Measurements from ENCODE around the gene FLII.

The FLII gene

DNA sequence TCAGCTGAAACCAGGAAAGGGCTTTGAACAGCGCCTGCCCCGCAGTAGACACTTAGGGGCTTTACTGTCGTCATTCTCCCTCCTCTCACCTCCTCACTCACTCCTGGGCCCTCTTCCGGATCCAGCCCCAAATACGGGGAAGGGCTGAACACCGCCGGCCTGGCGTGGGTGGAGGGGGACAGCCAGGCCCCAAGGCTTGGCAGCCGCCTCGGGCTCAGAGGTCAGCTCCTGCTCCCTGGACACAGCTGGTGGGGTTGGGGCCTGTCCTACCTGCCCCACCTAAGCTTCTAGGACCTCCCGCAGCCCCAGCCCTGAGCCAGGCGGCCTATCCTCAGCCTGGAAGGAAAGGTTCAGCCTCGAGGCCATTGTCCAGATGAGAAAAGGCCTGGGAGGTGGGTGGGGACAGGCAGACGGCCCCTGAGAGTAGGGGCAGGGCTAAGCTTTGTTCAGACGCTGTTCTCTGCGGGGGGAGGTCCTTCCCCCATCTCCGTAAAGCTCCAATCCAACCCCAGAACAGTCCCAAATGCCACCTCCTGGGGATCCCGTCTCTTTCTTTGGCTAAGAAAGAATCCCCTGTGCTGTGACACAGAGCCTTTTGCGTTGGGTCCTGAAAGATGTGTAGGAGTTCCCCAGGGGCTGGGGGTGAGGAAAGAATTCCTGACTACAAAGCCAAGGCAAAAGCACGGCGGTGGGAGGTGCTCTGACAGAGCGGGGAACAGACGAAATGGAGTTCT lies 34.0 kb downstream of the FLII start:
- in situ Hi-C loops (cut with HindIII; ENCODE audit: low sequenced_read_pairs), result no loop called here

DNA sequence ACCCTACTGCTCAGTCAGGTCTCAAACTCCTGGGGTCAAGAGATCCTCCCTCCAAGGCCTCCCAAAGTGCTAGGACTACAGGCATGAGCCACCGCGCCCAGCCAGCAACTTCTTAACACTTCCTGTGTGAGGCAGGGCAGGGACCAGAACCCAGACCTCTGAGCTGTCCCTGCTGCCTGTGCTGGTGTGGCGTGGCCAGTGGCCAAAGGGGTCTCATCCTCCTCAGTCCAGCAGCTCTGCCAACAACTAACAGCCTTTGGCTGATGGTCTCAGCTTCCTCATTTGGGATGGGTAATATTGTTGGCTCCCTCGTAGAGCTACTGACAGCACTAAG lies 34.5 kb downstream of the FLII start:
- in situ Hi-C loops (cut with HindIII; ENCODE audit: low sequenced_read_pairs), result no loop called here

DNA sequence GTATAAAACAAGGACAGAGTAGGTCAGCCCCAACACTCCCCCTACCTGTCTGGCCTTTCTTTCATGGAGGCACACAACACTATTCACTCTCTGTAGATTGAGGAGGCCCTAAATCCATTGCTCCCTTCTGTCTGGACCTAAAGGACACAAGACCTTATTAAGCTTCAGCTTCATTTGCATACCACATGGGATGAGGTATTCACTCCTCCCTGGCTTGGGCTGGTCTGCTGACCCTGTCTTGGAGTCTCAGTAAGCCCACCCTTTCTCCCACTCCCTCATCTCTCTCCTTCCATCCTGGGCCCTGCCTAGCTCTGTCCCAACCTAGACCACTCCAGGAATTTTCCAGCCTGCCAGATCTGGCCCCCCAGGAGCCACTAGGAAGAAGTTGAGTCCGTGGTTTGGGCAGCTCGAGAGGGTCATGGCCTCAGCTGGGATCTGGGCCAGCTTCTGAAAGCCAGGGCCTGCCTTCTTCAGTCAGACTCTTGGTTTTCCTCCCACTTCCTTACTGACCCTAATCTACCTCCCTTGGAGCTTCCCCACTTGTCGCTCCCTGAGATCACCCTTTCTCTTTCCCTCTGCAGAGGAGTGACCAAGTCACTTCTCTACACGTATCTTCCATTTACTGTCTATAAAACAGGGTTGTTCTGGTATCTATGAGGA lies 39.7 kb downstream of the FLII start:
- in situ Hi-C loops (cut with HindIII; ENCODE audit: low sequenced_read_pairs), result loop anchor here (5.0 kb wide), 1 partner anchor 53 kb away; no protein-coding TSS in a partner anchor

DNA sequence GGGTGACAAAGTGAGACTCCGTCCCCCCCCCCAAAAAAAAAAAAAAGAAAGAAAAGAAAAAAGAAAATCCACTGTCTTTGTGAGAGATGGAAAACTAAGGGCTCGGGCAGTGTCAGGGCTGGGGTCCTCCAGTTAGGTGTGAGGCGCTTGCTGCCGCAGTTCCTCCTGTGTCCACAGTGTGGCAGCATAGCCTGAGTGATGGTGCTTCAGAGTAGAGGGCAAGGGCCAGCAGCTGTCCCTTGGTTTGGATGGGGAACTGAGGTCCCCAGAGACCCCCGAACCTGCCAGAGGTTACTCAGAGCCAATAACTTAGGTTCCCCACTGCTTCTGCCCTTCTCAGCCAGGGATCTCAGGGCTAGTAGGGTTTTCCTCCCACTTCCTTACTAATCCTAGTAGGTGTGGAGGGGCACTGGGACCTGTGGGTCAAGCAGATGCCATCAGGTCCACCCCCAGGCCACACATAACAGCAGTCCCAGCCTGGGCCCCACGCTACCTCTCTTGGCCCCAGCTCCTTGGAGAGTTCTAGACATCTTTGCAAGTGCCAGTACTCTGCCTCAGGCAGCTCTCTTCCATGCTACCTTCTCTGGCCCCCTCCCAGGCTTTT lies 41.0 kb downstream of the FLII start:
- in situ Hi-C loops (cut with HindIII; ENCODE audit: low sequenced_read_pairs), result loop anchor here (5.0 kb wide), 1 partner anchor 55 kb away; no protein-coding TSS in a partner anchor

DNA sequence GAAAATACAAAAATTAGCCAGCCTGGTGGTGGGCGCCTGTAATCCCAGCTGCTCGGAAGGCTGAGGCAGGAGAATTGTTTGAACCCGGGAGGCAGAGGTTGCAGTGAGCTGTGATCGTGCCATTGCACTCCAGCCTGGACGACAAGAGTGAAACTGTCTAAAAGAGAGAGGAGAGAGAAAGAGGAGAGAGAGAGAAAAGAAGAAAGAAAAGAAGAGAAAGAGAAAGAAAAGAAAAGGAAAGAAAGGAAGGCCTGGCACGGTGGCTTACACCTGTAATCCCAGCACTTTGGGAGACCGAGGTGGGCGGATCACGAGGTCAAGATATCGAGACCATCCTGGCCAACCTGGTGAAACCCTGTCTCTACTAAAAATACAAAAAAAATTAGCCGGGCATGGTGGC lies 41.6 kb downstream of the FLII start:
- in situ Hi-C loops (cut with HindIII; ENCODE audit: low sequenced_read_pairs), result loop anchor here (5.0 kb wide), 1 partner anchor 55 kb away; no protein-coding TSS in a partner anchor

- in situ Hi-C loops (cut with HindIII; ENCODE audit: low sequenced_read_pairs), result no loop called here
Observed at GRCh38 chr17:18213666-18214270, 44.8 kb downstream of the FLII start.

DNA sequence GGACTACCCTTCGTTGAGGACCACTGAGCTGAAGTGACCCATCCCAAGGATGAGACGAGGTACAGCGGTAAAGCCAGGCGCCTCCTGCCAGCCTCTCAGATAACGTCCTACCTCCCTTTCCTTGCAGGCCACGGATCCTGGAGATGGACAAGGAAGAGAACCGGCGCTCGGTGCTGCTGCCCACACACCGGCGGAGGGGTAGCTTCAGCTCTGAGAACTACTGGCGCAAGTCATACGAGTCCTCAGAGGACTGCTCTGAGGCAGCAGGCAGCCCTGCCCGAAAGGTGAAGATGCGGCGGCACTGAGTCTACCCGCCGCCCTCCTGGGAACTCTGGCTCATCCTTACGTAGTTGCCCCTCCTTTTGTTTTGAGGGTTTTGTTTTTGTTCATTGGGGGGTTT lies 50.4 kb downstream of the FLII start:
- in situ Hi-C loops (cut with HindIII; ENCODE audit: low sequenced_read_pairs), result no loop called here

GRCh38 chr17:18206962-18207361 lies 51.6 kb downstream of the FLII start:
- in situ Hi-C loops (cut with HindIII; ENCODE audit: low sequenced_read_pairs), result no loop called here

DNA sequence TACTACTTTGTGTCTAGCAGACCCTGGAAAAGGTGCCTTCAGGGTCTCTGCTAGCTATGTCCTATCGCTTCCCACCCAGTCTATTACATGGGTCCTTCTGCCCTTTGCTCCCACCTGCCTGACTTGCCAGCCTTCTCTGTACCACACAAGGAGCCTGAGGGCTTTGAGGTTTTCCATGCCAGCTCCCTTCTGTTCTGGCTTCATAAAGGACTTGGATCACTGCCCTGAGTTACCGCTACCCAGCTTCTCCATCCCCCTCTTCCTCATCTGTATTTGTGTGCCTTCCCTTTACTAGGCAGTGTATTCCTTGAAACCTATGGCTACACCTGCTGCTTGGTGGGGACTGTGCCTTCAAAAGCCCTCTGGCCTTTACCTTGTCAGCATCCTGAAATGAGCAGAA lies 52.7 kb downstream of the FLII start:
- in situ Hi-C loops (cut with HindIII; ENCODE audit: low sequenced_read_pairs), result no loop called here

DNA sequence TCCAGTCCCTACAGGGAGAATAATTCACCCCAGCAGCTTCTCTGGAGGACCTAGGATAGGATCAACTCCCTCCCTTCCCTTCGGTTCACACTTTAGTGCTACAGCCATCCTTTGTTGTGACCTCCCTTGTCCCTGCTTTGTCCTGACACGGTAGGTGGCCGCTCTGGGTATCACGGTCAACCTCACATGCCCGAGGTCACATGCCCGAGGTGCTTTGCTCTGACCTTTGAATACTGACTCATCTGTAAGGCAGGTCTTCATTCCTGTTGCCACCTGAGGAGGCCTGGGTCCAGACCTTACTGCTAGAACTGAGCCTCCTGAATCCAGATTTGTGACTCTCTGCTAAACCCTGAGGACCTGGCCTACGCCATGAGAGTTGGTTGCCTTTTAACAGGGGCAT lies 55.2 kb downstream of the FLII start:
- in situ Hi-C loops (cut with HindIII; ENCODE audit: low sequenced_read_pairs), result no loop called here

DNA sequence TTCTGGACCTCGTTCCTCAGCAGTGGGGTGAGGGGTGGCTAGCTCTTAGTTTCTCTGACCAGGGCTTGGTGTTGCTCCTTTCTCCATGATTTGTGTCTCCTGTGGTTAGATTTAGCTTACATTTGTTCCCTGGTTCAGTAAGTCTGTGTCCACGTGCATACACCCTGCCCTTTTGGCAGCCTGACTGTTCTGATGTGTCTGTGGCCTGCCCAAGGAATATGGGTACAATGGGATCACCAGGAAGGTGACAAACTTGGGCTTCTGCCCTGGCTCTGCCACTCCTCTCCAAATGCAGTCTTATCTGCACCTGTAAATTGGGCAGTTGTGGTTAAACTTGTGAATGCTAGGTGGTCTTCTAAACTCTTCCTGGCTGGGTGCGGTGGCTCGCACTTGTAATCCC lies 57.4 kb downstream of the FLII start:
- in situ Hi-C loops (cut with HindIII; ENCODE audit: low sequenced_read_pairs), result no loop called here

DNA sequence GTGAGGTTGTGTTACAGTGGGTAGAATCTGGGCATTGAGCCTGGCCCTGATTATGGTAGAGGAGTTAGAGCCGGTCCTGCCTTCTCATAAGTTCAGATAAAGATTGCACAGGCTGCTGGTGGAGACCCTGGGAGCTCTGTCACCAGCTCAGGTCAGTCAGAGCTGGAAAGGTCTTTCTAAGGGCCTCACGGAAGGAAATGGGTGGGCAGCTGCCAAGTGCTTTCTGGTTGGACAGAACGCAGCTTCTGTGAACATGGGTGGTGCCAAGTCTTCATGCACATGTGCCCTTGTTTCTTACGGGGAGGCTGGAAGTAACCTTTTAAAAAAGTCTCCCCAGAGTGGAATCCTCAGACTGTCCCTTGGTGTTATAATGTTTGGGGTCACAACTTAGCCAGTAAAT lies 60.0 kb downstream of the FLII start:
- in situ Hi-C loops (cut with HindIII; ENCODE audit: low sequenced_read_pairs), result no loop called here

DNA sequence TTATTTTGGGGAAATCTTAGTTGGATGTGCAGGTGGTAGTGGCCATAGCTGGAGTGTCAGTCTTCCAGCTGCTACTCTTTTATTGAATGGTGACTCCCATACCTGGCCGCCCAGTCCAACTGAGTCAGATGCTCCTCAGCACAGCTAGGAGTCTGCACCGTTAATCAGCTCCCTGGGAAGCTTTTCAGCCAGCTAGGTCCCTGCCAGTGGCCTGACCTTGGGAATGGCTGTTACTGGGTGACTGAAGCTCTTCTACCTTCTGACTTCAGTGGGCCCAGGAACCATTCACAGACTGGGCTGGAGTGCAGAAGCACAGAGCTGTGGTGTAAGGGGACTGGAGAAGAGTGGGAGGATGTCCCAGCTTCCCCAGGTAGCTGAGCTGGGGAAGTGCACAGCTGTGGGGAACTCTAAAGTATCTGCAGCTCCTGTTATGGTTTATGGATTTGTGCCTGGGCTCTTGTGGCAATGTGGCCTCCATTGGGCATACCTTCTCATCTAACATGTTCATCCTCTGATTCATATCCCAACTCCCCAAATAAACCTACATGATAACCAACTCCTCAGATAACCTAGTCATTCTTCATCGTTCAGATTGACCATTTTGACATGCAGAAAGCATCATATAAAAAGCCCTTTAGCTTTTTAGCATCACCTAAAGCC lies 60.9 kb downstream of the FLII start:
- in situ Hi-C loops (cut with HindIII; ENCODE audit: low sequenced_read_pairs), result no loop called here

DNA sequence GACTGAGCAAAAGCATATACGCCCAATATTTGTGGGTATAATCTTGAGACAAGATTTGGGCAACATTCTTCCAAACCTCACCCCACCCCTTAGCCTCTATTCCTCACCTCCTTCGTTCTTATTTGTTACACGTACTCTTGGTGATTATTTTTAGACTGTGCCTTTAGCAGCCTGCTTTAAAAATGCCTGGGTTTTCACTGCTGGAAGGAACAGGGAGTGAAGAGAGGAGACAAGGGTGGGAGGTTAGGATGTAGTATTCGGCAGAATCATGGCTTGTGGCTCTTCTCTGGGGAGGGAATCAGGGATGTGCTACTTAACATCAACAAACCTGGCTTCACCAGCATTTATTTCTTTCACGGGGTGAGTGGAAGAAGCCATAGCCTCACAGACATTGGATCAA lies 63.3 kb downstream of the FLII start:
- in situ Hi-C loops (cut with HindIII; ENCODE audit: low sequenced_read_pairs), result no loop called here

Measured in endothelial cell of hepatic sinusoid (primary cell).